Esophagus squamous epithelium (tissue), 4 donors: Measurements from ENCODE around the gene PLEKHH2.
A peak's percentile ranks its signal among the peaks of the same experiment; 100 is the strongest.

Experiments used
- CTCF ChIP-seq, 6 experiments: fragments of 450-650 bp in 4 of 6; fragments of 200-600 bp in 2 of 6; sonication (generic) in 2 of 6; IDR thresholded peaks; one replicate each; pipeline ENCODE4 v1.5.1; 2016 to 2019; ENCODE audit warnings: antibody characterized with exemption in 6 of 6, mild to moderate bottlenecking in 4 of 6, moderate library complexity in 4 of 6
- POLR2A ChIP-seq, 4 donors: fragments of 450-650 bp; IDR thresholded peaks; one replicate each; pipeline ENCODE4 v1.6.1; 2017; ENCODE audit warnings: antibody characterized with exemption in 4 of 4, mild to moderate bottlenecking in 4 of 4, moderate library complexity in 3 of 4

DNA sequence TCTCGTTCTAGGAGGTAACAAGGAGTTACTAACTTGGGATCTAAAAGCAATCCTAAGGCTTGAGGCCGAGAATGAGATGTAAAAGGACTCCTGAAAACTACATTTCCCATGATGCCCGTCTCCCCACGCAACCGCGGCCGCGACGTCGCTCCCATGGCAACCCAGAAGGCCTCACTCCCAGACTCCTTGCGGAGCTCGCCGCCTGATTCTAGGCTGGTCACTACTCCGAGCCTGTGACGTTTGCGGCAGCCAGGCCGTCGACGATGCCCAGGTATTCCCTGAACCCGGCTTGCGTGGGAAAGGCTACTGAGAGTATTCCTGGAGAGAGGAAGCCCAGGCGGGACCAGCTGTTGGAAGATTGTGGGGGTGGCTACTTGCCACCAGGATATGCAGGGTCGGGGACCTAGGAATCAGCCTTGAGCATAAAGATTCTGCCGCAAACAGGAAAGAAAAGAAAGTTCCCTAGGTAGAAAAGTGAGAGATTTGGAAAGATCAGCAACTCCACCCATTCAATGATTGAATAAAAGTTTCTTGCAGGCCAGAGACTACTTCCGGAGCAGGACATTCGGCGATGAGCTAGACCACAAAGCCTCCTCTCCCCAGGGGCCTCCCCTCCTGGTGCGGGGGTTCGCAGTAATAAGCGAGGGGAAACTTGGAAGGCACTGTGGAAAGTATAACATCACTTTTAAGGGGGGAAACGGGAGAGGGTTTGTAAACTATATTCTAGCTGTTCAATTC is 137.0 kb downstream of the PLEKHH2 start, which contains the start of gene DYNC2LI1:
- TF ChIP-seq POLR2A (IDR thresholded peaks at IDR 0.05), result peak in 1 of 4 donors; percentile 50
- TF ChIP-seq CTCF (IDR thresholded peaks at IDR 0.05), result no peak
